Measurements from ENCODE around the gene GABPB2. TPM values are rescaled to one million over a fixed set of nuclear protein-coding genes. Genes with fewer than 3 reads are reported as not detected.
A peak's percentile ranks its signal among the peaks of the same experiment; 100 is the strongest.

The GABPB2 gene
- total and polyA plus RNA-seq, 2 of the 13 experiments (the other 11 are each of a cell fraction or from before 2014, with no cell fraction given): 0.09 TPM; not detected in 1

DNA sequence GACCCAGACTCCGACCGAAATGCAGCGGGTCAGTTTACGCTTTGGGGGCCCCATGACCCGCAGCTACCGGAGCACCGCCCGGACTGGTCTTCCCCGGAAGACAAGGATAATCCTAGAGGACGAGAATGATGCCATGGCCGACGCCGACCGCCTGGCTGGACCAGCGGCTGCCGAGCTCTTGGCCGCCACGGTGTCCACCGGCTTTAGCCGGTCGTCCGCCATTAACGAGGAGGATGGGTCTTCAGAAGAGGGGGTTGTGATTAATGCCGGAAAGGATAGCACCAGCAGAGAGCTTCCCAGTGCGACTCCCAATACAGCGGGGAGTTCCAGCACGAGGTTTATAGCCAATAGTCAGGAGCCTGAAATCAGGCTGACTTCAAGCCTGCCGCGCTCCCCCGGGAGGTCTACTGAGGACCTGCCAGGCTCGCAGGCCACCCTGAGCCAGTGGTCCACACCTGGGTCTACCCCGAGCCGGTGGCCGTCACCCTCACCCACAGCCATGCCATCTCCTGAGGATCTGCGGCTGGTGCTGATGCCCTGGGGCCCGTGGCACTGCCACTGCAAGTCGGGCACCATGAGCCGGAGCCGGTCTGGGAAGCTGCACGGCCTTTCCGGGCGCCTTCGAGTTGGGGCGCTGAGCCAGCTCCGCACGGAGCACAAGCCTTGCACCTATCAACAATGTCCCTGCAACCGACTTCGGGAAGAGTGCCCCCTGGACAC, 22.5 kb upstream of the GABPB2 start (continued):
- TF ChIP-seq, protein P1, sequence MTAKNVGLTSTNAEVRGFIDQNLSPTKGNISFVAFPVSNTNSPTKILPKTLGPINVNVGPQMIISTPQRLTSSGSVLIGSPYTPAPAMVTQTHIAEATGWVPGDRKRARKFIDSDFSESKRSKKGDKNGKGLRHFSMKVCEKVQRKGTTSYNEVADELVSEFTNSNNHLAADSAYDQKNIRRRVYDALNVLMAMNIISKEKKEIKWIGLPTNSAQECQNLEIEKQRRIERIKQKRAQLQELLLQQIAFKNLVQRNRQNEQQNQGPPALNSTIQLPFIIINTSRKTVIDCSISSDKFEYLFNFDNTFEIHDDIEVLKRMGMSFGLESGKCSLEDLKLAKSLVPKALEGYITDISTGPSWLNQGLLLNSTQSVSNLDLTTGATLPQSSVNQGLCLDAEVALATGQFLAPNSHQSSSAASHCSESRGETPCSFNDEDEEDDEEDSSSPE (CRISPR knock-in tag; IDR thresholded peaks at IDR 0.05): peak; percentile 11; the same call in 1 of the 2 replicates
- TF ChIP-seq NFYC (CRISPR knock-in tag; IDR thresholded peaks at IDR 0.05): no peak
- 0 out of 2 replicates have a peak, but pooled peaks have one; percentile 69 for TF ChIP-seq CENPT (CRISPR knock-in tag; IDR thresholded peaks at IDR 0.05; ENCODE audit: low read depth)
- no peak for TF ChIP-seq ARNTL (CRISPR knock-in tag; IDR thresholded peaks at IDR 0.05)
- TF ChIP-seq IKZF1 (IDR thresholded peaks at IDR 0.05): no peak
- peak; percentile 81; the same call in 1 of the 2 replicates for TF ChIP-seq ZNF703 (CRISPR knock-in tag; IDR thresholded peaks at IDR 0.05; ENCODE audit: borderline replicate concordance)
- TF ChIP-seq, protein P2, sequence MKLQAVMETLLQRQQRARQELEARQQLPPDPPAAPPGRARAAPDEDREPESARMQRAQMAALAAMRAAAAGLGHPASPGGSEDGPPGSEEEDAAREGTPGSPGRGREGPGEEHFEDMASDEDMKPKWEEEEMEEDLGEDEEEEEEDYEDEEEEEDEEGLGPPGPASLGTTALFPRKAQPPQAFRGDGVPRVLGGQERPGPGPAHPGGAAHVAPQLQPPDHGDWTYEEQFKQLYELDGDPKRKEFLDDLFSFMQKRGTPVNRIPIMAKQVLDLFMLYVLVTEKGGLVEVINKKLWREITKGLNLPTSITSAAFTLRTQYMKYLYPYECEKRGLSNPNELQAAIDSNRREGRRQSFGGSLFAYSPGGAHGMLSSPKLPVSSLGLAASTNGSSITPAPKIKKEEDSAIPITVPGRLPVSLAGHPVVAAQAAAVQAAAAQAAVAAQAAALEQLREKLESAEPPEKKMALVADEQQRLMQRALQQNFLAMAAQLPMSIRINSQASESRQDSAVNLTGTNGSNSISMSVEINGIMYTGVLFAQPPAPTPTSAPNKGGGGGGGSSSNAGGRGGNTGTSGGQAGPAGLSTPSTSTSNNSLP (IDR thresholded peaks at IDR 0.05; ENCODE audit: low read depth, low read length): no peak
- peak; percentile 80 for TF ChIP-seq SALL1 (CRISPR knock-in tag; IDR thresholded peaks at IDR 0.05)
- TF ChIP-seq GLI4 (CRISPR knock-in tag; IDR thresholded peaks at IDR 0.05; ENCODE audit: borderline replicate concordance): peak; percentile 84; the same call in 1 of the 2 replicates
- no peak for TF ChIP-seq ZNF44 (CRISPR knock-in tag; IDR thresholded peaks at IDR 0.05)
- TF ChIP-seq FOXA1 (IDR thresholded peaks at IDR 0.05): no peak
- no peak for TF ChIP-seq FOXA1 (CRISPR knock-in tag; IDR thresholded peaks at IDR 0.05)
- TF ChIP-seq NFATC3 (CRISPR knock-in tag; IDR thresholded peaks at IDR 0.05): peak; percentile 77; the same call in 1 of the 2 replicates
- peak; percentile 80; the same call in 1 of the 2 replicates for TF ChIP-seq ZNF501 (CRISPR knock-in tag; IDR thresholded peaks at IDR 0.05)
- TF ChIP-seq DR1 (CRISPR knock-in tag; IDR thresholded peaks at IDR 0.05): no peak
- no peak for TF ChIP-seq ATAD3A (CRISPR knock-in tag; IDR thresholded peaks at IDR 0.05)
- no peak for TF ChIP-seq DNMT3B (CRISPR knock-in tag; conservative IDR thresholded peaks at IDR 0.05)
- TF ChIP-seq, protein P3, sequence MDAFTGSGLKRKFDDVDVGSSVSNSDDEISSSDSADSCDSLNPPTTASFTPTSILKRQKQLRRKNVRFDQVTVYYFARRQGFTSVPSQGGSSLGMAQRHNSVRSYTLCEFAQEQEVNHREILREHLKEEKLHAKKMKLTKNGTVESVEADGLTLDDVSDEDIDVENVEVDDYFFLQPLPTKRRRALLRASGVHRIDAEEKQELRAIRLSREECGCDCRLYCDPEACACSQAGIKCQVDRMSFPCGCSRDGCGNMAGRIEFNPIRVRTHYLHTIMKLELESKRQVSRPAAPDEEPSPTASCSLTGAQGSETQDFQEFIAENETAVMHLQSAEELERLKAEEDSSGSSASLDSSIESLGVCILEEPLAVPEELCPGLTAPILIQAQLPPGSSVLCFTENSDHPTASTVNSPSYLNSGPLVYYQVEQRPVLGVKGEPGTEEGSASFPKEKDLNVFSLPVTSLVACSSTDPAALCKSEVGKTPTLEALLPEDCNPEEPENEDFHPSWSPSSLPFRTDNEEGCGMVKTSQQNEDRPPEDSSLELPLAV (CRISPR knock-in tag; conservative IDR thresholded peaks at IDR 0.05; ENCODE audit: low read depth): no peak
- TF ChIP-seq ZNF7 (CRISPR knock-in tag; IDR thresholded peaks at IDR 0.05): no peak
- TF ChIP-seq KLF12 (CRISPR knock-in tag; IDR thresholded peaks at IDR 0.05; ENCODE audit: borderline replicate concordance): no peak
- no peak for TF ChIP-seq ZNF891 (CRISPR knock-in tag; IDR thresholded peaks at IDR 0.05)
- 0 out of 3 replicates have a peak, but pooled peaks have one; percentile 13 for TF ChIP-seq MXI1 (IDR thresholded peaks at IDR 0.05; ENCODE audit: borderline replicate concordance, low read depth, low read length)
- TF ChIP-seq, protein P4, sequence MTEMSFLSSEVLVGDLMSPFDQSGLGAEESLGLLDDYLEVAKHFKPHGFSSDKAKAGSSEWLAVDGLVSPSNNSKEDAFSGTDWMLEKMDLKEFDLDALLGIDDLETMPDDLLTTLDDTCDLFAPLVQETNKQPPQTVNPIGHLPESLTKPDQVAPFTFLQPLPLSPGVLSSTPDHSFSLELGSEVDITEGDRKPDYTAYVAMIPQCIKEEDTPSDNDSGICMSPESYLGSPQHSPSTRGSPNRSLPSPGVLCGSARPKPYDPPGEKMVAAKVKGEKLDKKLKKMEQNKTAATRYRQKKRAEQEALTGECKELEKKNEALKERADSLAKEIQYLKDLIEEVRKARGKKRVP (CRISPR knock-in tag; IDR thresholded peaks at IDR 0.05): no peak
- TF ChIP-seq THAP11 (CRISPR knock-in tag; IDR thresholded peaks at IDR 0.05): no peak; the same call in 1 of the 2 replicates
- TF ChIP-seq, protein P5, sequence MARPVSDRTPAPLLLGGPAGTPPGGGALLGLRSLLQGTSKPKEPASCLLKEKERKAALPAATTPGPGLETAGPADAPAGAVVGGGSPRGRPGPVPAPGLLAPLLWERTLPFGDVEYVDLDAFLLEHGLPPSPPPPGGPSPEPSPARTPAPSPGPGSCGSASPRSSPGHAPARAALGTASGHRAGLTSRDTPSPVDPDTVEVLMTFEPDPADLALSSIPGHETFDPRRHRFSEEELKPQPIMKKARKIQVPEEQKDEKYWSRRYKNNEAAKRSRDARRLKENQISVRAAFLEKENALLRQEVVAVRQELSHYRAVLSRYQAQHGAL (CRISPR knock-in tag; IDR thresholded peaks at IDR 0.05; ENCODE audit: not compliant biosample characterization): no peak
